IPS-18c (cell line): ENCODE measurements around the gene TANGO2.

Experiments
- H3K4me3 ChIP-seq: 2 replicates; pipeline ENCODE4 v1.7.0; 2013; ENCODE audit warnings: low read depth, mild to moderate bottlenecking, low read length, moderate library complexity; ENCODE audit not compliant: insufficient read depth
- H3K9me3 ChIP-seq: one replicate; pipeline ENCODE4 v1.6.1; 2013; ENCODE audit warnings: mild to moderate bottlenecking, low read length, moderate library complexity; ENCODE audit not compliant: control insufficient read depth, insufficient read depth

TANGO2 gene

GRCh38 chr22:19991645-19992451 is 29.1 kb upstream of the TANGO2 start:
- Histone ChIP-seq H3K4me3 (no peak overlapping the region), H3K9me3 (no peaks in the 10 kb centered on the region)

DNA sequence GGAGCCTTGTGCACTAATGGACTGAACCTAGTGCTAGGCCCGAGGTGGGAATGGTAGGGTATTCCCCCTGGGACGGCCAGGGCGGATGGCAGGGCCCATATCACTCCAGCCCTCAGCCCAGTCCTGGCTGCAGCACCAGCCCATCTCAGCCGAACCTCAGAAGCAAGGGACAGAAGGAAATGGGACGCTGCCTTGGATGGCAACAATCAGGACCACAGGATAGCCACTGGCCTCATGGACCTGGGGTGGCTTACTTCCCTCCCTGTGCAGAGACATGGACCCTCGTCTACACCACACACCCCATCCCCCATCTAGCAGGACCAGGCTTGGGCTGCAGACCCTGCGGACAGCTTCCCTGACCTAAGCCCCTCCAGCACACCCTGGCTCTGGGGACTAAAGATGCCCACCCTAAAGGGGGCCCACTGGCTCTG is 28.4 kb upstream of the TANGO2 start:
- Histone ChIP-seq H3K4me3 (no peak overlapping the region), H3K9me3 (no peaks in the 10 kb centered on the region)

GRCh38 chr22:19992921-19993355 is 28.0 kb upstream of the TANGO2 start:
- H3K4me3 ChIP-seq = no peak overlapping the region
- no peaks in the 10 kb centered on the region for H3K9me3 ChIP-seq

DNA sequence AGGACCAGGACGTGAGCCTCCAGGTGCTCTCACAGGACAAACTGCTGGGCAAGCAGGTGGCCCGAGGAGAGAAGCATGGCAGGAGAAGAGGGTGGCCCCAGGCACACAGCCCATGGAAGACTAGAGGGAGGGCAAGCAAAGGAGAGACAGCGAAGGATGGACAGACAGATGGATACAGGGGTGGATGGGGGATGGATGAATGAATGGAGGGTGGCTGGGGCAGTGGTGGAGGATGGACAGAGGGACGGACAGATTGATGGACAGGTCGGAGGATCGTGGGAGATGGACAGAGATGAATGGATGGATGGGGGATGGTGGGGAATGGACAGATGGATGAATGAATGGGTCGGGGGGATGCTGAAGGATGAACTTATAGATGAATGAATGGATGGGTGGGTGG is 27.0 kb upstream of the TANGO2 start:
- H3K4me3 ChIP-seq = no peak overlapping the region
- no peaks in the 10 kb centered on the region for H3K9me3 ChIP-seq

GRCh38 chr22:19994851-19995610 is 25.9 kb upstream of the TANGO2 start:
- no peak overlapping the region for H3K4me3 ChIP-seq
- peaks cover 2% of the 10 kb centered on the region for H3K9me3 ChIP-seq

DNA sequence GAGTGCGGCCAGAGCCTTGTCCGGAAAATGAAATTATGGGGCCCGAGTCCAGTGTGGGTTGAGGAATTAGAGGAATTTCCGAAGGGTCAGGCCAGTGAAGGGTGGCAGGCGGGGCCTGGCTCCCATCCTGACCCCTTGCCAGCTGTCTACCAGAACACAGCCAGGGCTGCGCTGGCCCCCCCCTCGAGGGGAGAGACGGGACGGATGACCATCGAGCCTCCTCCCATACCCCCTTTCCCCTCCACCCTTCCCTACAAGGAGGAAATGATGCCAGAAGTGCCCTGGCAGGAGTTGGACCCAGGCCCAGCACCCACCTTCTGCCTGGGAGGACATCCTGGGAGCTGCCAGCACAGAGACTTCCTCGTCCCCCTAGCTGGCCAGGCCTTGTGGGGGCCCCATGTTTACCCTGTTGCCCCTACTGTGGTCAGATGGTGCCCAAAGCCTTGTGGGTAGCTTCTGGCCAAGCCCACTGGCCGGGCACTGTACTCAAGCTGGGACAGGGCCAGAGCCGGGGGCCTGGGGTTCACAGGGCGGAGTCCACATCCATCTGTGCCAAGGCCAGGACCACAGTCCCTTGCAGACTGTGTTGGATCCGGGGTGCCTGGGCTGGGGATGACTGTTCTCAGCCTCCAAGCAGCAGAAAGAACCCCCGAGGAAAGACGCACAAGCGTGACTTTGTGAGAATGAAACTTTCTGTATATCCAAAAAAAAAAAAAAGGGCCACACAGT is 25.1 kb upstream of the TANGO2 start:
- Histone ChIP-seq H3K9me3 (peaks cover 2% of the 10 kb centered on the region), H3K4me3 (no peak overlapping the region)

GRCh38 chr22:19996694-19997384 is 24.1 kb upstream of the TANGO2 start:
- Histone ChIP-seq H3K9me3 (peaks cover 2% of the 10 kb centered on the region), H3K4me3 (no peak overlapping the region)

GRCh38 chr22:19997561-19998231 is 23.2 kb upstream of the TANGO2 start:
- no peak overlapping the region for H3K4me3 ChIP-seq
- H3K9me3 ChIP-seq = peaks cover 2% of the 10 kb centered on the region

- peaks cover 2% of the 10 kb centered on the region for H3K9me3 ChIP-seq
- no peak overlapping the region for H3K4me3 ChIP-seq
Measured at GRCh38 chr22:19998232-19998951, 22.5 kb upstream of the TANGO2 start.

DNA sequence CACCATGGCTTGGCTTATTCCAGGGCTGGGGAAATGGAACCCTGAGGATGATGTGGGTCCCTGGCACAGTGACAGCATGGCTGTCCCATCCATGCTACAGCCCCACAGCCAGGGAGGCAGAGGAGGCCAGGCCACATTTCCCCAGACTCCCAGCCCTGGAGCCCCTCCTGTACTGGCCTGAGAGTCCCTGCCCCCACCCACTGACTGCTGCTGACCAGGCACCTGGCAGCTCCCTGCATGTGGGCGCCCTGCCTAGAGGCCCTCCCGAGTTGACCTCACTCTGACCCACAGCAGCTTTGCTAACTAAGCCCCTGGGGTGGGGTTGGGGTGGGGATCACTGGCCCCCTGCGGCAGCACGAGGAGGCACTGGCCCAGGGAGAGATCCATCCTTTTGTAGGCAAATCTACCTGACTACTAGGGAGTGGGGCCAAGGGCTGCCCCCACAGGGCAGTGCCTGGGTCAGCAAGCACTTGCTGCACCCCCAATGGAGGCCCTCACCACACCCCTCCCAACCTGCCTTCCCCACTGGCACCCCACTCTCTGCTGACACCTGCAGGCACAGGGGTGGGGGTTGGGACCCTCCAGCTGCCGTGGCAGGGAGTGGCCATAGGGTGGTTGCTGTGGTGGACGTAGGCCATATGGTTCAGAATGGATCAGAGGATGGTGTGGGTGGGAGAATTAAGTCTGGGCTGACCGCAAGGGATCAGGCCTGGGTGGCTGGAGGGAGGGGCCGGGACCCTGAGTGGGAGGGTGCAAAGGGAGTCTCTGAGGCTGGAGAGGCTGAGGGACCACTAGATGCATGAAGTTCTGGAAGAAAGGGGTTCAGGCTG is 21.7 kb upstream of the TANGO2 start:
- Histone ChIP-seq H3K9me3 (peaks cover 2% of the 10 kb centered on the region), H3K4me3 (no peak overlapping the region)

GRCh38 chr22:20000246-20001081 is 20.4 kb upstream of the TANGO2 start:
- H3K9me3 ChIP-seq = peaks cover 2% of the 10 kb centered on the region
- H3K4me3 ChIP-seq = no peak overlapping the region

- Histone ChIP-seq H3K9me3 (peaks cover 2% of the 10 kb centered on the region), H3K4me3 (no peak overlapping the region)
Measured at GRCh38 chr22:20001082-20001638, 19.8 kb upstream of the TANGO2 start.

DNA sequence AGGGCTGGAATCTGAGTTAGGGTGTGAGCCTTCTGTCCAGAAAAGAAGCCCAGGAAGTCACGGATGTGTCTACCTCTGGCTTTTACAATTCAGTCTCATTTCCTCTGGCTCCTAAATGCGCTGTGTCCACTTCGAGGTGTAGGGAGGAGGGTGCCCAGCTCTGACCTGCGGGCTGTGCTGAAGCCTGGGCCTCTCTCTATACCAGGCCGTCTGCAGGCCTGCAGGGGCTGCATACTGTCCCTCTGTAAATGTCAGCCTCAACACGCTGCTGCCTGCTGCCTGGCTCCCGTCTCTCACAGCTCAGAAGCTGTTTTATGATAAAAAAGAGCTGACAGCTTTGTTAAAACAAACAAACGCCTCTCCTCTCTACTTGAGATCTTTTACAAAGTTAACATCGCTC is 18.8 kb upstream of the TANGO2 start:
- Histone ChIP-seq H3K9me3 (peaks cover 2% of the 10 kb centered on the region), H3K4me3 (no peak overlapping the region)

DNA sequence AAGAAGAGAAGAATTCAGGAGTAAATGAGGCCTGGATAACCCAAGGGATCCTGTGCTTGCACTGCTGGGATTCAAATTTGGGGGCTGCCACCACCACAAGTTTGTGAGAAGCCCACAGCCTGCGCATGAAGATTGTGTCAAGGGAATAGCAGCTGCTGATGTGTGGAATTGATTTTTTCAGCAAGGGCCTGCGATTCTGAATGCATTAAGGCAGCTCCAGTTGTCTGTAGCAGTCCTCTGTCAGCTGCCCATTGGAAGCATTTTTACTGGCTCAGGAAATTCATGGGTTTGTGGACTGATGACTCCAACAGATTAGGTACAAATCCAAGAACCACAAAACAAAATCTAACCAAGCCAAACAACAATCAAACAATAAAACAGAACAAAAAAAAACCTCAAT is 18.3 kb upstream of the TANGO2 start:
- H3K4me3 ChIP-seq = no peak overlapping the region

More for the DNA sequence above, 18.3 kb upstream of the TANGO2 start:
- H3K9me3 ChIP-seq = peaks cover 2% of the 10 kb centered on the region
